Neuron (in vitro differentiated cells): ENCODE data around the gene MRFAP1.

Experiments
- H2AFZ ChIP-seq: one replicate; pipeline ENCODE4 v1.6.1; 2013; ENCODE audit warnings: low read depth, mild to moderate bottlenecking, inconsistent platforms, low read length, moderate library complexity
- H3K27me3 ChIP-seq: one replicate; pipeline ENCODE4 v1.6.1; 2013; ENCODE audit warnings: low read length; ENCODE audit not compliant: insufficient read depth
- H3K36me3 ChIP-seq: one replicate; pipeline ENCODE4 v1.6.1; 2013; ENCODE audit warnings: low read length; ENCODE audit not compliant: insufficient read depth
- H3K4me1 ChIP-seq: one replicate; pipeline ENCODE4 v1.6.1; 2013; ENCODE audit warnings: low read length; ENCODE audit not compliant: insufficient read depth
- H3K4me3 ChIP-seq: 2 replicates; pipeline ENCODE4 v1.5.1; 2013; ENCODE audit warnings: mild to moderate bottlenecking, low read length, moderate library complexity
- H3K9me3 ChIP-seq: one replicate; pipeline ENCODE4 v1.6.1; 2013; ENCODE audit warnings: low read length

MRFAP1 gene

DNA sequence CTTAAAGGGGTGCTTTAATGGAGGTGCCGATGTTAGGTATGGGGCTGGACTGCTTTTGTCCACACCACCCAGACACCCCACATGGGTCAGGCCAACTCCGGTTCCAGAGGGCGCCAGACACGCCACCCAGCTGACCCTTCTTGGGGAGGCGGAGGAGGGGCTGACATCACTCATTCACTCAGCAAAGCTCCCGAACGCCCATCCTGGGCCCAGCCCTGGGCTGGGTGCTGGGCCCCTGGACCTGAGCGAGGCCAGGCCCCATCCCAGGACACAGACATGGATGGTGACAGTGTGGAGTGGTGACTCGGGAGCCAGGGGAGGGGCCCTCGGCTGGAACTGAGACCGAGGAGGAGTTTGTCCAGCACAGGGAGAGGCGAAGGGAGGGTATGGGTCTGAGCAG lies 37.4 kb upstream of the MRFAP1 start:
- no peaks in the 10 kb centered on the region for H3K4me1 ChIP-seq
- H2AFZ ChIP-seq: no peak overlapping the region
- H3K27me3 ChIP-seq: no peaks in the 10 kb centered on the region
- H3K4me3 ChIP-seq: no peak overlapping the region
- peaks cover 24% of the 10 kb centered on the region for H3K36me3 ChIP-seq
- peaks cover 18% of the 10 kb centered on the region for H3K9me3 ChIP-seq

DNA sequence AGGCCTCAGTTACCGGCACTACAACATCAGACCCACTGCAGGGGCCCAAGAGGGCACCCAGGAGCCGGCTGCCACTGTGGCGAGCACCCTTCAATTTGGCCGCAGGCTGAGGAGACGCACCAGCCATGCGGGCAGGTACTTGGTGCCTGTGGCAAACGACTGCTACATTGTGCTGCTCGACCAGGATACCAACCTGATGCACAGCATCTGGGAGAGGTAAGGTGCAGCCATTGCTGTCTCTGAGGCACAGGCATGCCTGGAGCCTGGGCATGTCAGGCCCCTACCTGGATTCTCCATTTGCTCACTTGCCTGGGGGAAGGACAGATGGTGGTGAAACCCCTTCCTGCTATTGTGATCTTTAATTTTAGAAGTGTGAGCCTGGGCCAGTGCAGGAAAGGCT lies 35.4 kb upstream of the MRFAP1 start:
- Histone ChIP-seq H3K4me1 (no peaks in the 10 kb centered on the region), H3K9me3 (peaks cover 18% of the 10 kb centered on the region), H3K4me3 (no peak overlapping the region), H2AFZ (no peak overlapping the region), H3K27me3 (no peaks in the 10 kb centered on the region), H3K36me3 (peaks cover 31% of the 10 kb centered on the region)

DNA sequence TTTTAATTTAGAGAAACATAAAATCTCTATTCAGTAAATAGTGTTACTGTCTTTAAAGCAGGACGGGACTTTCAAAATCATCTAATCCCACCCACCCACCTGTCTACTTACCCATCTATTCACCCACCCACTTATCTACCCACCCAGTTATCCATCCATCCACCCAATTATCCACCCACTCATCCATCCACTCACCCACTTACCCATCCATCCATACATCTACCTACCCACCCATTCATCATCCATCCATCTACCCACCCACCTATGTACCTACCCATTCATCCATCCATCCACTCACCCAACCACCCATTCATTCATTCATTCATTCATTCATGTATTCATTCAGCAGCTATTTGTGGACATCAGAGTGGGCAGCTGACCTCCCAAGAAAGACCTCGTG lies 34.9 kb upstream of the MRFAP1 start:
- H3K9me3 ChIP-seq: peaks cover 18% of the 10 kb centered on the region
- H2AFZ ChIP-seq: no peak overlapping the region
- no peak overlapping the region for H3K4me3 ChIP-seq
- no peaks in the 10 kb centered on the region for H3K4me1 ChIP-seq
- peaks cover 31% of the 10 kb centered on the region for H3K36me3 ChIP-seq
- H3K27me3 ChIP-seq: no peaks in the 10 kb centered on the region

DNA sequence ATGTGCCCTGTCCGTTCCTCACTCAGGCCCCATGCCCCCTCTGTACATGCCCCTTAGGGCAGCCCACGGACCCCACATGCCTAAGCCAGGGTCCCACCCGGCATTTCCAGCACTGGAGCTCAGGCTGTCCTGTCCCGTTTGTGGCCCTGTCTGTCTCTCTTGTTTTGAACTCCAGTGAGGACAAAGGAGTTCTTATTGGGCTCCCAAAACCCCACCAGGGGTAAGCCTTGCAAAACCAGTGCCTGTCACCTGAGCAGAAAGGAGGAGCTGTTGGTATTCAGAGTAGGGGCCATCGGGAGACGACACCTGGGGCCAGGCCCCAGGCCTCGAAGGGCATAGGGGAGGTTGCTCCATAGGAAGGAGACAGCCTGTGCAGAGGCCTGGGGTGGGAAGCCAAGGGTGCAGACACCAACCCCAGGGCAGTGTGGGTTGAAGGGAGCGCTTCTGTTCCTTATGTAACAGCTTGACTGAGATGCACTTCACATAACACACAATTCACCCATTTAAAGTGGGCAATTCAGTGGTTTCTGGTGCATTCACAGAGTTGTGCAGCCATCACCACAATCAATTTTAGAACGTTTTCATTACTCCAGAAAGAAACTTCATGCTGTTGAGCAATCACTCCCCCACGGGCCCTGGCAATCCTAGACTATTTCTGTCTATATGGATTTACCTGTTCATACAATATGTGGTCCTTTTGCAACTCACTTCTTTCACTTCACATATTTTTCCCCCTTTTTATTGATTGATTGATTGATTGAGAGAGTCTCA lies 33.8 kb upstream of the MRFAP1 start:
- Histone ChIP-seq H3K9me3 (peaks cover 18% of the 10 kb centered on the region), H2AFZ (no peak overlapping the region), H3K4me3 (no peak overlapping the region), H3K27me3 (no peaks in the 10 kb centered on the region), H3K36me3 (peaks cover 35% of the 10 kb centered on the region), H3K4me1 (no peaks in the 10 kb centered on the region)

DNA sequence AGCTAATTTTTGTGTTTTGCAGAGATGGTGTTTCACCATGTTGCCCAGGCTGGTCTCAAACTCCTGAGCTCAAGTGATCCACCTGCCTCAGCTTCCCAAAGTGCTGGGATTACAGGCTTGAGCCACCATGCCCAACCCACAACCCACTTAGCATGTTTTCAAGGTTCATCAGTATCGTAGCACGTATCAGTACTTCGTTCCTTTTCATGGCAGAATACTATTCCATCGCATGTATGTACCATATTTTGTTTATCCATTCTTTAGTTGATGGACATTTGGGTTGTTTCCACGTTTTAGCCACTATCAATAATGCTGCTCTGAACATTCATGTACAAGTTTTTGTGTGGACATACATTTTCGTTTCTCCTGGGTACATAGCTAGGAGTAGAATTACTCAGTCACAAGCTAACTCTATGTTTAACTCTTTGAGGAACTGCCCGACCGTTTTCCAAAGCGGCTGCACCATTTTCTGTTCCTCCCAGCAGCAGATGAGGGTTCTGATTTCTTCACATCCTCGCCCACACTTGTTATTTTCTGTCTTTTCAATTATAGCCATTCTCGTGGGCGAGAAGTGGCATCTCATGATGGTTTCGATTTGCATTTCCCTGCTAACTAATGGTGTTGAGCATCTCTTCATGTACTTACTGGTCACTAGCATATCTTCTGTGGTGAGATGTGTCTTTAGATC lies 33.0 kb upstream of the MRFAP1 start:
- H3K27me3 ChIP-seq: no peaks in the 10 kb centered on the region
- H3K4me3 ChIP-seq: no peak overlapping the region
- peaks cover 30% of the 10 kb centered on the region for H3K36me3 ChIP-seq
- peaks cover 17% of the 10 kb centered on the region for H3K9me3 ChIP-seq
- no peak overlapping the region for H2AFZ ChIP-seq
- H3K4me1 ChIP-seq: no peaks in the 10 kb centered on the region

DNA sequence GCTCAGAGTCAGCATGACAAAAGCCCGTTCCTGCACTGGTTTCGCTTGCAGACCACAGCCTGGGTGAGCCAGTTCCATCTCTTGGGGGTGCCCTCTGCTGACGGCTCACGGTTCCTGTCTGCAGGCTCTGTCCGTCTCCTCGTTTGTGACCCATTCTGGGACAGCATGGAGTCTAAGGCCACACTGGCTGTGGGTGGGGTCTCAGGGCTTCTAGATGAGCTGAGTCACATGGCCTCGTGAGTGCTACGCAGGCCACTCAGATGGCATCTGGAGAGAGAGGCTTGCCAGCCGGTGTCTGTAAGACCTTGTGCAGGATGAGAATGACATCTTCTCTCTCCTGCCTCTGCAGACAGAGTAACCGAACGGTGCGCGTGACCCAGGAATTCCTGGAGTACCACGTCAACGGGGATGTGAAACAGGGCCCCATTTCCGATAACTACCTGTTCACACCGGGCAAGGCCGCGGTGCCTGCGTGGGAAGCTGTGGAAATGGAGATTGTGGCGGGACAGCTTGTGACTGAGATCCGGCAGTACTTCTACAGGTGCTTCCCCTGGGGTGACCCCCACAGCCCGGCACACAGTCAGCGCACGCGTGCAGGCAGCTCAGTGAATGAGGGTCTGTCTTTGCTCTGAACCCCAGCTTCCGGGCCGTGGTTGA lies 31.6 kb upstream of the MRFAP1 start:
- Histone ChIP-seq H3K4me1 (no peaks in the 10 kb centered on the region), H3K9me3 (peaks cover 17% of the 10 kb centered on the region), H3K27me3 (no peaks in the 10 kb centered on the region), H2AFZ (no peak overlapping the region), H3K36me3 (peaks cover 30% of the 10 kb centered on the region), H3K4me3 (no peak overlapping the region)

DNA sequence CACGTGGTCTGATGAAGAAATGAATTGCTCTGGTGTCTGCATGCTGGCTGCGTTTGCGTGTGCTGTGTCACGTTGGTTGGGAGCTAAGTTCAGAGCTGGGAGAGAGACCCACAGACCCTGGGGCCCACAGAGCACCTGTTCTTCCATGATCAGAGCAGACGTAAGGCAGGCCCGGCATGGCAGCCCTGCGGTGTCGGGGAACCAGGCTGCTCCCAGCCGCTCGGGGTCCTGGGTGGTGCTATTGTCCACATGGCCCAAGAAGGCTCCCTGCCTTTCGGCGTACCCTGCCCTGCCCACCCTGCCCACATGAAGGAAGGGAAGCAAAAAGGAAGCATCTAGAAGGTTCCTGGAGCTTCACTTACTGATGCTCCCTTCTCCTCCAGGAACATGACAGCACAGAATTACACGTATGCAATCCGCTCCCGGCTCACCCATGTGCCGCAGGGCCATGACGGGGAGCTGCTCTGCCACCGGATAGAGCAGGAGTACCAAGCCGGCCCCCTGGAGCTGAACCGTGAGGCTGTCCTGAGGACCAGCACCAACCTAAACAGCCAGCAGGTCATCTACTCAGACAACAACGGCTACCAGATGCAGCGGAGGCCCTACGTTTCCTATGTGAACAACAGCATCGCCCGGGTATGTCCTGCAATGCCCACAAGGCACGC lies 30.9 kb upstream of the MRFAP1 start:
- Histone ChIP-seq H3K4me1 (no peaks in the 10 kb centered on the region), H3K4me3 (no peak overlapping the region), H3K9me3 (peaks cover 12% of the 10 kb centered on the region), H3K27me3 (no peaks in the 10 kb centered on the region), H3K36me3 (peaks cover 30% of the 10 kb centered on the region), H2AFZ (no peak overlapping the region)

DNA sequence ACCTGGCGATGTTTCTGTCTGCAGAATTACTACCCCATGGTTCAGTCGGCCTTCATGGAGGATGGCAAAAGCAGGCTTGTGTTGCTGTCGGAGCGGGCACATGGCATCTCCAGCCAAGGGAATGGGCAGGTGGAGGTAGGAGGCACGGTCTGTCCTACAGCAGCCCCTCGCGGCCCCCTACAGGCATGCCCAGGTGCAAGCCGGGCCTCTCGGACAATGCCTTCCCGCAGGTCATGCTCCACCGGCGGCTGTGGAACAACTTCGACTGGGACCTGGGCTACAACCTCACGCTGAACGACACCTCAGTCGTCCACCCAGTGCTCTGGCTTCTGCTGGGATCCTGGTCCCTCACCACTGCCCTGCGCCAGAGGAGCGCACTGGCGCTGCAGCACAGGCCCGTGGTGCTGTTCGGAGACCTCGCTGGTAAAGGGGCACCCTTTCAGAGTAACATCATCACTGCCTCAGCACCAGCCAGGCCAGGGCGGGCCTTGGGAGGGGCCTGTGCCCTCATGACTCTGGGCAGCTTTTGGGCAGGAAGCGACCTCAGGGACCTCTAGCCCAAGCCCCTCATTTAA lies 29.5 kb upstream of the MRFAP1 start:
- Histone ChIP-seq H3K27me3 (no peaks in the 10 kb centered on the region), H3K4me3 (no peak overlapping the region), H3K9me3 (peaks cover 1% of the 10 kb centered on the region), H3K36me3 (peaks cover 22% of the 10 kb centered on the region), H2AFZ (no peak overlapping the region), H3K4me1 (no peaks in the 10 kb centered on the region)

DNA sequence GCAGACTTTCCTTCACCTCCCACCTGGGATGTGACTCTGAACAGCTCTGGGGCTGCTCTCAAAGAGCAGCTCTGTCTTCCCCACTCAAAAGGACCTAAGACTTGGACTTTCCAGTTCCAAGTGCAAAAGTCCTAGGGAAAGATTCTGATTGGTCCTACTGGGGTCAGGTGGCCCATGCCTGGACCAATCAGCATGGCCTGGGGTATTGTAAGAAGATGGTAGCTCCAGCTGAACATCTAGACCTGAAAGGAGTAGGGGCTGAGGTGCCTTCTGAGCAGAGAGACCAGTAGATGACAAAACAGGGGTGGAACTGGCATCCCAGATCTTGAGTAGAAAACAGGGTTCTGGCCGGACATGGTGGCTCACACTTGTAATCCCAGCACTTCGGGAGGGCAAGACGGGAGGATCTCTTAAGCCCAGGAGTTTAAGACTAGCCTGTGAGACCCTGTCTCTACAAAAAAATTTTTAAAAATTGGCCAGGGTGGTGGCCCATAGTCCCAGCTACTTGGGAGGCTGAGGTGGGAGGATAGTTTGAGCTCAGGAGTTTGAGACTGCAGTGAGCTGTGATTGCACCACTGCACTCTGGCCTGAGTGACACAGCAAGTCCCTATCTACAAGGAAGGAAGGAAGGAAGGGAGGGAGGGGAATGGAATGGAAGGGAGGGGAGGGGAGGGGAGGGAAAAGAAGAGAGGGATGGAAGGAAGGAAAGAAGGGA lies 27.4 kb upstream of the MRFAP1 start:
- Histone ChIP-seq H3K27me3 (no peaks in the 10 kb centered on the region), H2AFZ (no peak overlapping the region), H3K4me1 (no peaks in the 10 kb centered on the region), H3K9me3 (no peaks in the 10 kb centered on the region), H3K36me3 (peaks cover 32% of the 10 kb centered on the region), H3K4me3 (no peak overlapping the region)

DNA sequence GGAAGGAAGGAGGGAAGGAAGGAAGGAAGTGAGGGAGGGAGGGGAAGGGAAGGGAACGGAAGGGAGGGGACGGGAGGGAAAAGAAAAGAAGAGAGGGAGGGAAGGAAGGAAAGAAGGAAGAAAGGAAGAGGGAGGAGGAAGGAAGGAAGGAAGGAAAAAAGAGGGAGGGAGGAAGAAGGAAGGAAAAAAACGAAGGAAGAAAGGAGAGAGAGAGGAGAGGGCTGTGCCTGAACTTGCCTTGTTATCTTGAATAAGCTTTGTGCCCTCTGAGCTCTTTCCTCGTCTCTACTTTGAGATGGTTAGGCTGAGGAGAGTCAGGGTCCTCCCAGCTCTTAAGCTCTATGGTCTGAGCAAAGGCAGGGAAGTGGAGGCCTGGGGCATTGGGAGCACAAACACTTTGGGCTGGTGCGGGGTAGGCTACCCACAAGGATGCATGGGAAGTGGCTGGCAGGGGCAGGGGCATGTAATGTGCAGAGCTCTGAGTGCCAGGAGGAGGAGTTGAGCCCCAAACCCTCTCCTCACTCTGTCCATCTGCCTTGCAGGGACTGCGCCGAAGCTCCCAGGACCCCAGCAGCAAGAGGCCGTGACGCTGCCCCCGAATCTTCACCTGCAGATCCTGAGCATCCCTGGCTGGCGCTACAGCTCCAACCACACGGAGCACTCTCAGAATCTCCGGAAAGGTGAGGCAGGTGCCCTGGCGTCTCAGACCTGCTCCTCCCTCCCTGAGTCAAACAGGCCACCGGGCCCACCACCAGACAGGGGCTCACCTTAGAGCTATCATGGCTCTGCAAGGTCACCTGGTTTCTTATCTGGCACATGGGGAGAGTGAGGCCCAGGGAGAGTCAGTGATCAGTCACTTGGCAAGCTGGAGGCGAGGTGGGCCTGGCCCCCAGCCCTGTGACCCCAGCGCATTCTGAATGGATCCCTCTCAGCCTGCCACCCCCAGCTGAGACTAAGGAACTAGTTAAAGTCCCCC lies 26.5 kb upstream of the MRFAP1 start:
- Histone ChIP-seq H3K9me3 (no peaks in the 10 kb centered on the region), H3K27me3 (no peaks in the 10 kb centered on the region), H2AFZ (no peak overlapping the region), H3K36me3 (peaks cover 40% of the 10 kb centered on the region), H3K4me1 (no peaks in the 10 kb centered on the region), H3K4me3 (no peak overlapping the region)

DNA sequence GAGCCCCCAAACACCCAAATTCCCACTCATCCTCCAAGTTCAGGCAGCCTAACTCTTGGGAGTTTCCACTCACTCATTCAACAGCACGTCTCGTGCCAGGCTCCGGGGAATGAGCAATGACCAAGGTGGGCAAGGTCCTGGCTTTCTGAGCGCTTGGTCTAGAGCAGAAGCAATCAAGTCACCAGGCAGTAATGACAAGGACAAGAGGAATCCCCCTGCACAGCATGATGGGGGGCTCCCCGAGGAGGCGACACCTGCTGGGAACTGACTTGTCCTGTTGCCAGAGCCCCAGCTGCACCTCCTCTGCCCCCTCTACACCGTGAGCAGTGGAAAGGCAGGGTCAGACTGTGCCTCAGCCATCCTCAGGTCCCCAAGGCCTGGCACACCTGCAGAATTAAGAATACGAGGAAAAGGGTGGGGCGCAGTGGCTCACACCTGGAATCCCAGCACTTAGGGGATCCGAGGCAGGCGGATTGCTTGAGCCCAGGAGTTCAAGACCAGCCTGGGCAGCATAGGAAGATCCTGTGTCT lies 25.7 kb upstream of the MRFAP1 start:
- H3K4me1 ChIP-seq: no peaks in the 10 kb centered on the region
- peaks cover 42% of the 10 kb centered on the region for H3K36me3 ChIP-seq
- H3K9me3 ChIP-seq: no peaks in the 10 kb centered on the region

More for the DNA sequence above, 25.7 kb upstream of the MRFAP1 start:
- Histone ChIP-seq H3K4me3 (no peak overlapping the region), H2AFZ (no peak overlapping the region), H3K27me3 (no peaks in the 10 kb centered on the region)
